GM12873 (cell line): ENCODE data around the gene BIK.

Experiments
- TF ChIP-seq, protein P1 (sequence below): IDR thresholded peaks from 2 replicates; pipeline ENCODE4 v1.5.1; 2012; ENCODE audit warnings: low read depth, mild to moderate bottlenecking, moderate library complexity, low read length, control low read depth; ENCODE audit not compliant: insufficient read depth; ENCODE audit errors: missing control alignments

The BIK gene

DNA sequence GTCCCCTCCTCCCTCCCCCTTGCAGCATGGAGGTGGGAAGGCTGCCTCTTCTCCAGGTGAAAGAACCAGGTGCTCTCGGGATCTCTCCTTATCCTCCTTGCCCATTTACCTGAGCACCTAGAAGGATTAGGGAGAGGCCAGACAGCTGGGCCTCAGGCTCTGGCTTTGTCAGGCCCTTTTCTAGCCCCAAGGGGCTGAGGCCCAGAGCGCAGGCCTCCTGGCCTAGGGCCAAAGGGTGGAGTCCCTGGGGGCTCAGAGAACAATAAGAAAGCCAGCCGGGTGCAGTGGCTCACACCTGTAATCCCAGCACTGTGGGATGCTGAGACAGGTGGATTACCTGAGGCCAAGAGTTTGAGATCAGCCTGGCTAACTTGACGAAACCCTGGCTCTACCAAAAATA is 16.0 kb upstream of the BIK start:
- TF ChIP-seq, protein P1, sequence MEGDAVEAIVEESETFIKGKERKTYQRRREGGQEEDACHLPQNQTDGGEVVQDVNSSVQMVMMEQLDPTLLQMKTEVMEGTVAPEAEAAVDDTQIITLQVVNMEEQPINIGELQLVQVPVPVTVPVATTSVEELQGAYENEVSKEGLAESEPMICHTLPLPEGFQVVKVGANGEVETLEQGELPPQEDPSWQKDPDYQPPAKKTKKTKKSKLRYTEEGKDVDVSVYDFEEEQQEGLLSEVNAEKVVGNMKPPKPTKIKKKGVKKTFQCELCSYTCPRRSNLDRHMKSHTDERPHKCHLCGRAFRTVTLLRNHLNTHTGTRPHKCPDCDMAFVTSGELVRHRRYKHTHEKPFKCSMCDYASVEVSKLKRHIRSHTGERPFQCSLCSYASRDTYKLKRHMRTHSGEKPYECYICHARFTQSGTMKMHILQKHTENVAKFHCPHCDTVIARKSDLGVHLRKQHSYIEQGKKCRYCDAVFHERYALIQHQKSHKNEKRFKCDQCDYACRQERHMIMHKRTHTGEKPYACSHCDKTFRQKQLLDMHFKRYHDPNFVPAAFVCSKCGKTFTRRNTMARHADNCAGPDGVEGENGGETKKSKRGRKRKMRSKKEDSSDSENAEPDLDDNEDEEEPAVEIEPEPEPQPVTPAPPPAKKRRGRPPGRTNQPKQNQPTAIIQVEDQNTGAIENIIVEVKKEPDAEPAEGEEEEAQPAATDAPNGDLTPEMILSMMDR = no peak

DNA sequence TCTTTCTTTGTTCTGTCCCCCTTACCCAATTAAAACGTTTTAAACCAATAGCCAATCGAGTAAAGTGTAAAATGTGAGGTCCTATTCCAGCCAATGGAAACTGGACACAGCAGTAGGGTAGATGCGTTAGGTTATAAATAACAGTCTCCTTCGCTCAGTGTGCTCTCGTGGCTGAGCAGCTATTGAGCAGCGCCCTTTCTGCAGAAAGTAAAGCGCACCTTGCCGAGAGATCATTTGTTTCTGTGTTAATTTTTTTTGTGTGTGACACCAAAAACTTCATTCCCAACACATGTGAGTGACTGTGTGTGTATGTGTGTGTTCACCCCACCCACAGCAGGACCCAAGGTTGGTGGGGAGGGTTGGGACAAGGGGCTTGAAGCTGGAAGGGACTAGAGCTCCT is 14.1 kb upstream of the BIK start:
- TF ChIP-seq, protein P1 = no peak

DNA sequence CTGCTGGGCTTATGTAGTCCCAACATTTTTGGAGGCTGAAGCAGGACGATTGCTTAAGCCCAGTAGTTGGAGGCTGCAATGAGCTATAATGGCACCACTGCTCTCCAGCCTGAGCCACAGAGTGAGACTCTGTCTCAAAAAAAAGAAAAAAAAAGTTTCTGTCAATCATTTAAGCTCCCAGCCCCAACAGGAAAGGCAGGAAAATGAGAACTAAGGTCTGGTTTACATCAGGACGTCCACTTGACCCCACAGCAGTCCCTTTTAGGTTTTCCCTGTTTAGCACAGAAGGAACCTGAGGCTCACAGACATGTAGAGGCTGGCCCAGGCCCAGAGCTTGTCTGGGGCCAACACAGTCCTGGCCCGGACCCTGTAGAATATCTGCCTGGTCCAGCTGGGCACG is 12.2 kb upstream of the BIK start:
- TF ChIP-seq, protein P1 = no peak

DNA sequence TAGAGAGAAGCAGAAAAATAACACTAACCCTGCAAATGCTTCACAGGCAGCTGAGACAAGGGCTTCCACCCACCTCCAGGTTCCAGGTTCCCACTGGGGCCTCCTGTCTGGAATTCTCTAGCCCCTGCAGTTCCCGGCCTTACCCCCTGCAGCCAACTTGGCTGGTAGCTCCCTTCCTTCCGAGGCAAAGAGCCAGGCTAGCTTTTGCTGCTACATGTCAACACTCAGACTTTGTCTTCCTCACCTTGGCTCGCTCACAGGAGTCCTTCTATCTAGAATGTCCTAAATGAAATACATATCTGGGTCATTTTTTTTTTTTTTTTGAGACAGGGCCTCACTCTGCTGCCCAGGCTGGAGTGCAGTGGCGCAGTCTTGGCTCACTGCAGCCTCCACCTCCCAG is 11.5 kb upstream of the BIK start:
- TF ChIP-seq, protein P1 = no peak

DNA sequence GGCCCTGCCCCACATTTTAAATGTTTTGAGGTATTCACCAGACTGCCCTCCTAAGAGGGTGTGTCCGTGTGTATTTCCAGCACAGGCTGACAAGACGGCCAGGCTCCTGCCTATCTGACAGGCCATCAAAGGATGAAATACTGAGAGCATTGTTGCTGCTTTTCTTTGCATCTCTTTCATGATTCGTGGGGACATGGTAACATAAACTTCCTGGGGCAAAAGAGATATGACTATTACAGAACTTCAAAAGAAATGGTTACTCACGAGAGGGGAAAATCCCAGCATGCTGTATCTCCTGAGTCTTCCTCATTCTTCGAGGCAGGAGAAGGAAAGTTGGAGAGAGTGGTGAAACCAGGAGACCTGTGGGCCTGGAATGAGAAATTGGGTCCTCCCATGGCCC is 10.3 kb upstream of the BIK start:
- TF ChIP-seq, protein P1 = no peak

DNA sequence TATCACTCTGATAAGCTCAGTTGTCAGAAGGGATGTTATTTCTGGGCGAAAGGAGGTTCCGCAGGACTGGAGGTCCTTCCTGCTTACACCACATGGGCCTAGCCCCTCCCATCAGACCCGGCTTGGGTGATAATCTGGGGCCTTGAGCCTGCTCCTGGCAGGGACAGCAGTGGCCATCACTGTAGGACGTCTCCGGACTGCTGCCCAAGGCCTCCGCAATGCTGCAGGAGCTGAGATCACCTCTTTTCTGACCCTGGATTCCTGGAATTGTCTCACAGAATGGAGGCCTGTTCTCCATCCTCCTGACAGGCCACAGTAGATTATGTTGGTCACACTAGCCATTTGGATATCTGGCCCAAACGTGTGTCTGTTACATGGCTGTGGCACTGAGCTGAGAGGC is 9.2 kb upstream of the BIK start:
- TF ChIP-seq, protein P1 = no peak

DNA sequence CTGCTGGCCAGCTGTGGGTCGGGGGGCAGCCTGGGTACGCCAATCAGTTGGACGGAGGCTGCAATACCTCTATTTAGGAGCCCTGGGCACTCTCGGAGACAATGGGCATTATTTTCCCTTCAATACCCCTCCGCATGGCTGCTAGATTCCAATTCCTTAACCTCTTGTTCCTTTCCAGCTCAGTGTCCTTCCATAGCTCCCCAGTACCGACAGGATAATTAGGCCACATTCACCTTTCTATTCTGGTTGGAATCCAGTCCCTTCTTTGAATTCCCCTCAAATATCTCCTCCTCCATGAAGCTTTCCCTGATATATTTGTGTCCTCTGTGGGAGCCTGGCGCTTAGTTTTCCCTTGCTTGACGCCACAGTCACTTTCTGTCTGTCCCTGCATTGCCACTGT is 4.2 kb upstream of the BIK start:
- TF ChIP-seq, protein P1 = no peak
